NCI-H69 (cell line): ENCODE measurements around the gene EIF4G3.
A peak's percentile ranks its signal among the peaks of the same experiment; 100 is the strongest.

Experiments used
- DNase-seq: peaks from one replicate; lab custom pipeline; 2025; lab: John Stamatoyannopoulos, UW

Gene EIF4G3

DNA sequence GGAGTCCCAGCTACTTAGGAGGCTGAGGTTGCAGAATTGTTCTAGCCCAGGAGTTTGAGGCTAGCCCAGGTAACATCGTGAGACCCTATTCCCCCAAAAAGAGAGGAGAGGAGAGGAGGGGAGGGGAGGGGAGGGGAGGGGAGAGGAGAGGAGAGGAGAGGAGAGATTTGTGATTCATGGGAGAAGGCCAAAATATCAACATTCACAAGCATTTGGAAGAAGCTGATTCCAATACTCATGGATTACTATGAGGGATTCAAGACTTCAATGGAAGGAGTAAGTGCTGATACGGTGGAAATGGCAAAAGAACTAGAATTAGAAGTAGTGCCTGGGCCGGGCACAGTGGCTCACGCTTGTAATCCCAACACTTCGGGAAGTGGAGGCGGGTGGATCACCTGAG is 187.8 kb downstream of the EIF4G3 start:
- DNase-seq = no peak

- DNase-seq = no peak
These were observed 188.6 kb downstream of the EIF4G3 start for GRCh38 chr1:20987831-20988825.

GRCh38 chr1:20983297-20983889 is 193.3 kb downstream of the EIF4G3 start:
- peak; percentile 50 for DNase-seq

GRCh38 chr1:20982316-20982715 is 194.4 kb downstream of the EIF4G3 start:
- DNase-seq = no peak

DNA sequence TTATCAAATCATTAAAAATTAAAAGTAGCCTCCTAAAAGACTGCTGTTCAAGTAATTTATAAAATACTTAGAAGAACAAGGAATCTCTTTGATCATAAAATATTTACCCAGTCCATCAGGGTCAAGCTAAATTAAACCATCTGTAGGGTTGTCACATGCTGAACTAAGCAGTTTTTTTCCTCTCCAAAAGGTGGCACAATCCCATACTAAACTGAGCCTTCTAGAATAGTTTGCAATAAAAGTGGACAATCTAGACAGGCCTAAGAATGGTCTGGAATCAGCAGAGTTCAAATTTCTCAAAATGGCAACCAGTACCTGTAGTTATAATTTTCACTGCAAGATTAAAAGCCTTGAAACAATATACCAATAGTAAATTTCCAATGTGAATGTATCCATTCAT is 194.8 kb downstream of the EIF4G3 start:
- DNase-seq = peak; percentile 41

GRCh38 chr1:20980051-20980450 is 196.6 kb downstream of the EIF4G3 start:
- no peak for DNase-seq

DNA sequence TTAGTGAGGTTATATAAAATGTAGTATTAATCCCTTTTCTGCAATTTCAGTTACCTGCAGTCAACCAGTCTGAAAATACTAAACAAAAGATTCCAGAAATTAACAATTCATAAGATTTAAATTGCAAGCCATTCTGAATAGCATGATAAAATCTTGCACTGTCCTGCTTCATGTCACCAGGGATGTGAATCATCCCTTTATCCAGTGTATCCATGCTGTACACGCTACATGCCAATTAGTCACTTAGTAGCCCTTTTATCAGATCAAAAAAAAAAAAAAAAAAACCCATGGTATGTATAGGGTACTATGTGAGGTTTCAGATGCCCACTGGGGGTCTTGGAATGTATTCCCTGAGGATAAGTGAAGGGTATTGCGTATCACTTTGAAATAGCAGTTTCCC is 198.3 kb downstream of the EIF4G3 start:
- DNase-seq = no peak

DNA sequence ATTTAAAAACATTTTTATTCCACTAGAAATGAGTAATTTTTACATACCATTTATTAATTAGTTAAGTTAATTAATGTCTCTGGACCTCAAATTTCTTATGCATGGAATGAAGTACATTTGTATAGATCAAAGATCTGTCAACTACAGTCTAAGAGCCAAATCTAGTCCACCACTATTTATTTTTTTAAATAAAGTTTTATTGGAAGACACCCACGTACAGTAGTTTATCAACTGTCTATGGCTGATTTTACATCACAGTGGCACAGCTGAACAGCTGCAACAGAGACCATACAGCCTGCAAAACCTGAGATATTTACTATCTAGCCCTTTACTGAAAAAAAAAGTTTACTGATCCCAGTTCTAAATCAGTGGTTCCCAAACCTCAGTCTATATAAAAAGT is 201.0 kb downstream of the EIF4G3 start:
- DNase-seq = no peak

DNA sequence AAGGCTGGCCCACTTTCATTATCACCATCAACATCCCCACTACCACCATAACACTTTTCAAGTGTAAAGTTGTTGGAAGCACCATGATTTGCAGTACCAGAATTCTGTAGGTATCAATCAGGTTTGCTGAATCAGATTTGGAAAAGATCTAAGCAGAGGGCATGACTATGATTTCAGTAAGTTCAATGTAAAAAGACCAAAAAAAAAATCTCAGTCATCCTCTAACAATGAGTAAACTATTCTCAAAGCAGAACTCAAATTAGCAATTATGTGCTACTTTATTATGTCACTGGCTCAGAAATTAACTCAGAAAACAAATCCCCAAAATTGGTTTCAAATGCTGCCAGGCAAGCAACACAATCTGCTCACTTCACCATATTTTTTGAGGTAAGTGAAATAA is 201.7 kb downstream of the EIF4G3 start:
- no peak for DNase-seq

DNA sequence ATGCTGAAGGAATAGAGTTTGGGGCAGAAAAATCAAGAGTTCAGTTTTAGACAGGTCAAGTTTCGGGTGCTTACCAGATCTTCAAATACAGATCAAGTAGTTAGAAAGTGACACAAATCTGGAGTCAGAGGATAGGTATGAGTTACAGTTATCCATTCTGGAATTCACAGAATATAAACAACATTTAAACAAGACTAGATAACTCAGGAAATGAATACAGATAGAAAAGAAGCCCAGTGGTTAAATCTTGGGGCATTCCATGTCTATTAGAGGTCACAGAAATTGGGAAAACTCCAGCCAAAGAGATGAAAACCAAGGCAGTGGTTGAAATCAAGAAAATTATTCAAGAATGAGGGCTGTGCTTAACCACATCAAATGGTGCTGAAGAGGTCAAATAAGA is 202.6 kb downstream of the EIF4G3 start:
- no peak for DNase-seq

- no peak for DNase-seq
These were observed 203.8 kb downstream of the EIF4G3 start for GRCh38 chr1:20972855-20973254.

- peak; percentile 58 for DNase-seq
These were observed 211.9 kb downstream of the EIF4G3 start for GRCh38 chr1:20964540-20965484.

- DNase-seq = no peak
These were observed 214.0 kb downstream of the EIF4G3 start for GRCh38 chr1:20962576-20963258.

- peak; percentile 12 for DNase-seq
These were observed 218.3 kb downstream of the EIF4G3 start for GRCh38 chr1:20958430-20958829.

- DNase-seq = no peak
These were observed 220.4 kb downstream of the EIF4G3 start for GRCh38 chr1:20956272-20956671.

DNA sequence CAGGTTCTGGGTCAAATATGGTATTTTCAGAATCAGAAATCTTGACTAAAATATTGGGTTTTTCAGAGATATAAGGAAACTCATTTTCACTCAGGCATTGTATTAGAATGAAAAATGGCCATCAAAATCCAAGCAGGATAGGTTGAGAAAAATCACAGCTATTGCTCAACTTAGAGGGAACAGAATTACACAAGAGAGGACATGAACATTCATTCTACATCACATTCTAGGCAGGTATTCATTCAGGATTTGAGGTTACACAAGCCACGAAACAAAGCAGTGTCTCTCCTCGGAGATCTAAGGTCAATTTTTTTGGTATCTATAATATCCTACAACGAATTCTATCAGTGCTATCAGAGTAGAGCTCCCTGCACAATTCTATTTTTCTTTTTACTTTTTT is 226.0 kb downstream of the EIF4G3 start:
- DNase-seq = no peak

DNA sequence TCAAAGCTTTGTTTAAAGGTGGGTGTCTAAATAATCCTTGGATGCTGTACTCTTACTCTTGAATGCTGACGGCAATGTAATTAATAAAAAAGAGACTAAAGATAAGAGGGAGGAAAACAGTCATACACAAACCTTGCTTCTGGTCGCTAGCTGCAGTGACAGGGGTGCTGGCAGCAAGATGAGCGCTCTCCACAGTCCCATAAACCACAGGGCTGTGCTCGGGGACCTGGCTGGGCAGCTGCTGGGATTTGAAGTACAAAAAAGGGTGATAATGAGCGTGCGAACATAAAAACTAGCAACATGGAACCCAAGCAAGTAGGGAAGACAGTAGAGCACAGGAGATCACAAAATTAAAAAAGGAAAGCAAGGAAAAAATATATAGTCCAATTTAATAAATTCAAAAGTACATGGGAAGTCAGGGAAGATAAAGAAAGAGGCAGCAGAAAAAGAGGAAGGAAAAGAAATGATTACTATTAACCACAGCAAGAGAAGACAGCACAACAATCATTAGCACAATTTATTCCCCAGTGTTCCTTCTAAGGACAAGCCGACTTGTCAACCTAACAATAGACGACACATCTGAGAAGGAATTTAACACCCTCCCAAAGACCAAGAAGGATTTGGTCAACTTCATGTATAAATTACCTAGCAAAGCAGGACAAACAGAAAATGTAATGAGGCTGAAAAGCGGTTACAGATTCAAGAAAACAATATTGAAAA is 226.7 kb downstream of the EIF4G3 start:
- DNase-seq = no peak

DNA sequence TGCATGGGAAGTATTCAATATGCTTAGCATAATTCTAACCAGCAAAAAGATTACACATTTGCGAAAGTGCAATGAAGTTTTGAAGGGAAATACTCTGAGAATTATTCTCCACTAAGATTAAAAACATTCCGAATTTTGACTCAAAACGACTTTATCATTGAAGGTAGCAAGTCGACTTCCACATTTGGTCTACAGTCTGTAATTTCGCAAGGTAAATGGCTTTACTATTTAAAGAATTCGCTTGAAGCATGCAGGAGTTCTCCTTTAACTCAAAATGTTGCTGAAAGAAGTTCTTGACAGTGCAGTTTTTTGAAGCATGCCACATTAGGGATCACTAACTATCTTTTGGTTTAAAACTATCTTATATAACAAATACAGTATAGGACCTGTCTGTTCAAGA is 228.6 kb downstream of the EIF4G3 start:
- DNase-seq = no peak

DNA sequence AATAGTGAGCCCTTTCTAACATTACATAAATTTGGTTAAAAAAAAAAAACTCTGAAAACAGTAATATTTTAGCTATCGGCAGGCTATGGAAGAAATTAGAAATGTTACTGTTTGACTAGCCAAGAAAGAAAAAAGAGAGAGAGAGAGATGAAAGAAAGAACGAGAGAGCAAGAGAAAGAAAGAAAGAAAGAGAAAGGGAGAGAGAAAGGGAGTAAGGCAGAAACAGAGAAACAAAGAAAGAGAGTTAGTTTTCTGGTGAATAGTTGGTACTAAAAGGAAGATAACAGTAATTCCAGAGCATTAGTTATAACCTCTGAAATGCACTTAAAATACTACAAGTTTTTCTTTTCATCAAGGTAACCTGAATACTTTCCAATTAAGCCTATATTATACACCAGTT is 229.3 kb downstream of the EIF4G3 start:
- DNase-seq = no peak

DNA sequence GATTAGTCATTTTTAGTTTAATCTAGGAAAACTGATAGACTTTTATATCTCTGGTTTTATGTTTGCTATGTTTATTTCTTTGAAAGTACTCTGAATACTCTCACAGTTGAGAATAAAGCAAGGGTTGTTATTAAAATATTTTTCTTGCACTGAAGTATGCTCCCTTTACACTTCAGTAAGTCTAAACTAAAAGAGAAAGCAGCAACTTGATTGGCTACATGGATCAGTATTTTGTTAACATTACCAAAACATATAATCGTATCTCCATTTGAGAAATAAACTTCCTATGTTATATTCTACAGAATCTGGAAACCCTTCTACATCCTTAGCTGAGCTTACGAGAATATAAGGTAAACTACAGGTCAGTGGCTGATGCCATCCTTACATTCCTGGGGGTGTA is 240.1 kb downstream of the EIF4G3 start:
- no peak for DNase-seq

DNA sequence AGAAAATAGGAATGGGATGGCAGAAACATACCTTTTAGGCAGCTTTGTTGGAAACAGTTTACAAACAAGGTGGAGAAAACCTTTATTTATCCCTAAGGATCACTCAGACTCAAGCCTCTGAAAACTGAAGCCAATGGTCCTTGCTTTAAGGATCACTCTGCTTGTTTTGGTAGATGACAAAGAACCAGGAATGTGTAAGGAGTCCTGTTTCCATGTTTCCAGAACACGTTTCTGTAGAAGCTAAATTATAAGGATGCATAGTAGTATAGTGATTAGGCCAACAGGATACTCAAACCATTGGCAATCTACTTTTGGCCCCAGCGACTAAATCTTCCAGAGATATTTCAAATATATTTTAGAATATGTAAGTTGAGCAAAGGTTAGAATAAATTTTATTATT is 240.5 kb downstream of the EIF4G3 start:
- DNase-seq = no peak
